K562 (cell line): Measurements from ENCODE around the gene PRR5.

Source experiments
- CEBPB ChIP-seq: fragments of 450-650 bp; IDR thresholded peaks from 2 replicates; pipeline ENCODE4 v1.6.1; 2016; ENCODE audit warnings: missing genetic modification characterization, missing compliant biosample characterization
- EZH2 ChIP-seq: IDR thresholded peaks from 2 replicates; pipeline ENCODE4 v1.6.1; 2012; ENCODE audit warnings: low read depth, mild to moderate bottlenecking, inconsistent platforms, low read length, borderline replicate concordance
- POLR2AphosphoS5 ChIP-seq: IDR thresholded peaks from 2 replicates; pipeline ENCODE4 v1.6.1; 2011; ENCODE audit warnings: mild to moderate bottlenecking, low read depth, low read length, moderate library complexity; ENCODE audit not compliant: control insufficient read depth, insufficient read depth
- RAD21 ChIP-seq, 2 experiments: fragments of 250-450 bp in 1 of 2; fragments of 450-650 bp in 1 of 2; sonication (Bioruptor Pico) in 1 of 2; formaldehyde crosslinking in 1 of 2; IDR thresholded peaks in 1 of 2; conservative IDR thresholded peaks in 1 of 2; 2 replicates each; pipeline versions ENCODE4 v1.4.0 to v1.8.0; 2020 to 2022; ENCODE audit warnings: mild to moderate bottlenecking in 2 of 2, moderate library complexity in 1 of 2
- RFX5 ChIP-seq: IDR thresholded peaks from 2 replicates; pipeline ENCODE4 v1.6.1; 2011; ENCODE audit warnings: low read depth, mild to moderate bottlenecking, improper control_type of control experiment, low read length
- SMARCB1 ChIP-seq: IDR thresholded peaks from 2 replicates; pipeline ENCODE4 v1.6.1; 2011; ENCODE audit warnings: improper control_type of control experiment, low read depth; ENCODE audit not compliant: insufficient read length
- TBL1XR1 ChIP-seq, 2 experiments: IDR thresholded peaks; 2 replicates each; pipeline ENCODE4 v1.6.1; 2012; ENCODE audit warnings: improper control_type of control experiment in 2 of 2, low read length in 2 of 2, mild to moderate bottlenecking in 1 of 2
- TF ChIP-seq, protein P1 (sequence below), 2 experiments: fragments of 450-650 bp in 1 of 2; sonication (generic) in 1 of 2; formaldehyde crosslinking; conservative IDR thresholded peaks; 2 replicates each; pipeline versions ENCODE4 v1.4.0 to v1.8.1; 2020 to 2022; ENCODE audit warnings: mild to moderate bottlenecking in 1 of 2, missing genetic modification reagents in 1 of 2

DNA sequence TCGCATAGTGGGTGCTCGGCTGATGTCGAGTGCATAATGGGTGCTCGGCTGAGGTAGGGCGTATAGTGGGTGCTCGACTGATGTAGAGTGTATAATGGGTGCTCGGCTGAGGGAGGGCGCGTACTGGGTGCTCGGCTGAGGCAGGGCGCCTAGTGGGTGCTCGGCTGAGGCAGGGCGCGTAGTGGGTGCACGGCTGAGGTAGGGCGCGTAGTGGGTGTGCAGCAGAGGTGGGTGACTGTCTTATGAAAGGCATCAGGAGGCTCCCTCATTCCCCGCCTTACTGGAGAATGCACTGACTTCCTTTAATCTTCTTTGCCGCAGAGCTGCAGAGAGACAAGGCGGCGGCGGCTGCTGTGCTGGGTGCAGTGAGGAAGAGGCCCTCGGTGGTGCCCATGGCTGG is 84.1 kb downstream of the PRR5 start:
- TF ChIP-seq SMARCB1 (no peak), TBL1XR1 (IDR thresholded peaks at IDR 0.05; ENCODE audit: low read length in 2 of 2) (no peak), POLR2AphosphoS5 (no peak), RAD21 (CRISPR knock-in tag; conservative IDR thresholded peaks at IDR 0.05 in 1 of 2, IDR thresholded peaks at IDR 0.05 in 1 of 2) (no peak), RFX5 (no peak), EZH2 (no peak), CEBPB (tag) (no peak)
- TF ChIP-seq, protein P1, sequence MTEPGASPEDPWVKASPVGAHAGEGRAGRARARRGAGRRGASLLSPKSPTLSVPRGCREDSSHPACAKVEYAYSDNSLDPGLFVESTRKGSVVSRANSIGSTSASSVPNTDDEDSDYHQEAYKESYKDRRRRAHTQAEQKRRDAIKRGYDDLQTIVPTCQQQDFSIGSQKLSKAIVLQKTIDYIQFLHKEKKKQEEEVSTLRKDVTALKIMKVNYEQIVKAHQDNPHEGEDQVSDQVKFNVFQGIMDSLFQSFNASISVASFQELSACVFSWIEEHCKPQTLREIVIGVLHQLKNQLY (CRISPR knock-in tag; conservative IDR thresholded peaks at IDR 0.05): no peak
